HepG2 (cell line): ENCODE measurements around the gene CLASP2. TPM values are rescaled to one million over a fixed set of nuclear protein-coding genes. Genes with fewer than 3 reads are reported as not detected.

Source experiments
- ATAC-seq: fragments of 200-7000 bp; cut with Tn5 transposase; 3 replicates; pipeline ENCODE4 v1.9.1; 2020; ENCODE audit warnings: mild to moderate bottlenecking, moderate library complexity
- BruUV-seq: library from RNA; stranded (reverse); fragments of 400-500 nt; replicated peaks from 2 replicates; lab custom pipeline; 2021; lab: Mats Ljungman, UMichigan
- CTCF ChIA-PET: fragments of 300-600 bp; formaldehyde crosslinking; extraction: SDS; loops from one replicate; lab custom pipeline; 2021; ENCODE audit warnings: low total read pairs, inconsistent platforms, low intra/inter-chr PET ratio; lab: Yijun Ruan, JAX
- POLR2A ChIA-PET: fragments of 350-600 bp; sonication (Branson Sonifier 250); formaldehyde crosslinking; loops from one replicate; lab custom pipeline; 2020; ENCODE audit warnings: antibody characterized with exemption, inconsistent platforms; lab: Yijun Ruan, JAX
- DNase-seq: peaks from one replicate; pipeline ENCODE4 v3.0.0-alpha.2; 2015; ENCODE audit warnings: low spot score
- FAIRE-seq: peaks from 3 replicates; lab custom pipeline; 2011; peaks lifted over from hg19 to GRCh38; lab: Jason Lieb, UNC
- H2AFZ ChIP-seq: one replicate; pipeline ENCODE4 v1.6.1; 2011; ENCODE audit warnings: low read length, inconsistent platforms
- H3K27ac ChIP-seq: fragments of 300-600 bp; 3 replicates; pipeline ENCODE4 v1.8.0; 2011; ENCODE audit warnings: mixed run types, mild to moderate bottlenecking, mixed read lengths, low read length, inconsistent platforms; ENCODE audit not compliant: insufficient read depth; ENCODE audit errors: extremely low read length
- H3K27me3 ChIP-seq, 2 experiments: fragments of 200-600 bp in 1 of 2; 2 replicates in 1 of 2; 3 replicates in 1 of 2; pipeline versions ENCODE4 v1.6.0 to v1.8.0; 2011; ENCODE audit warnings: low read length in 2 of 2, mild to moderate bottlenecking in 2 of 2, moderate library complexity in 2 of 2, inconsistent platforms in 1 of 2; ENCODE audit not compliant: insufficient read depth in 2 of 2, control insufficient read depth in 1 of 2
- H3K36me3 ChIP-seq, 2 experiments: fragments of 200-600 bp in 1 of 2; replicated peaks in 1 of 2; 2 replicates in 1 of 2; 3 replicates in 1 of 2; pipeline versions ENCODE4 v1.5.1 to v1.8.0; 2011; ENCODE audit warnings: low read length in 2 of 2, inconsistent platforms in 1 of 2; ENCODE audit not compliant: insufficient read depth in 2 of 2, control insufficient read depth in 1 of 2
- H3K4me1 ChIP-seq: 2 replicates; pipeline ENCODE4 v1.5.1; 2012; ENCODE audit warnings: low read length, inconsistent platforms; ENCODE audit not compliant: insufficient read depth
- H3K4me2 ChIP-seq: 2 replicates; pipeline ENCODE4 v1.6.0; 2011; ENCODE audit warnings: low read depth, low read length, inconsistent platforms
- H3K4me3 ChIP-seq, 3 experiments: fragments of 200-600 bp in 1 of 3; sonication (generic), shearing (Covaris generic) in 1 of 3; replicated peaks in 1 of 3; 2 replicates each; pipeline ENCODE4 v1.5.1; 2011 to 2016; ENCODE audit warnings: low read length in 3 of 3, inconsistent platforms in 2 of 3, low read depth in 2 of 3, mild to moderate bottlenecking in 2 of 3, control low read depth in 1 of 3, mixed read lengths in 1 of 3; ENCODE audit not compliant: insufficient read depth in 1 of 3
- H3K79me2 ChIP-seq: one replicate; pipeline ENCODE4 v1.6.1; 2011; ENCODE audit warnings: low read length, inconsistent platforms; ENCODE audit not compliant: insufficient read depth
- H3K9ac ChIP-seq: 2 replicates; pipeline ENCODE4 v1.6.0; 2011; ENCODE audit warnings: mild to moderate bottlenecking, low read depth, low read length, inconsistent platforms; ENCODE audit not compliant: insufficient read depth
- H3K9me3 ChIP-seq: 2 replicates; pipeline ENCODE4 v1.5.1; 2012; ENCODE audit warnings: mild to moderate bottlenecking, low read length
- H4K20me1 ChIP-seq: 2 replicates; pipeline ENCODE4 v1.6.0; 2011; ENCODE audit warnings: inconsistent platforms, mild to moderate bottlenecking, low read length, moderate library complexity; ENCODE audit not compliant: insufficient read depth
- BCLAF1 ChIP-seq: fragments of 450-650 bp; IDR thresholded peaks from 2 replicates; pipeline ENCODE4 v1.6.1; 2017; ENCODE audit warnings: mild to moderate bottlenecking
- CBX5 ChIP-seq: sonication (generic); formaldehyde crosslinking; IDR thresholded peaks from 2 replicates; pipeline ENCODE4 v1.4.0; 2020; ENCODE audit warnings: missing genetic modification reagents, borderline replicate concordance
- E2F1 ChIP-seq: sonication (generic); formaldehyde crosslinking; IDR thresholded peaks from 2 replicates; pipeline ENCODE4 v1.5.0; 2020; ENCODE audit warnings: missing genetic modification reagents
- GMEB2 ChIP-seq: IDR thresholded peaks from 2 replicates; pipeline ENCODE4 v1.6.1; 2016; ENCODE audit warnings: missing biosample characterization, missing genetic modification reagents, low read depth
- HNF4G ChIP-seq, 2 experiments: sonication (generic) in 1 of 2; formaldehyde crosslinking in 1 of 2; IDR thresholded peaks; 2 replicates each; pipeline versions ENCODE4 v1.4.0 to v1.6.1; 2011 to 2020; ENCODE audit warnings: borderline replicate concordance in 2 of 2, low read depth in 2 of 2, mild to moderate bottlenecking in 2 of 2, low read length in 1 of 2, missing genetic modification reagents in 1 of 2, moderate library complexity in 1 of 2
- HNRNPH1 ChIP-seq: fragments of 200-400 bp; formaldehyde crosslinking; optimal IDR thresholded peaks from 2 replicates; pipeline ENCODE3; 2017; ENCODE audit warnings: mild to moderate bottlenecking, low read depth, low read length
- MEIS2 ChIP-seq: sonication (generic); formaldehyde crosslinking; IDR thresholded peaks from 2 replicates; pipeline ENCODE4 v1.9.0; 2021; ENCODE audit warnings: mild to moderate bottlenecking, missing genetic modification reagents
- MIER3 ChIP-seq: IDR thresholded peaks from 2 replicates; pipeline ENCODE4 v1.6.1; 2016; ENCODE audit warnings: missing compliant biosample characterization, borderline replicate concordance
- ZC3H13 ChIP-seq: sonication (generic); formaldehyde crosslinking; IDR thresholded peaks from 2 replicates; pipeline ENCODE4 v1.8.1; 2023; ENCODE audit warnings: mild to moderate bottlenecking, missing genetic modification reagents, moderate library complexity
- ZMYM3 ChIP-seq: sonication (generic); formaldehyde crosslinking; IDR thresholded peaks from 2 replicates; pipeline ENCODE4 v1.5.1; 2020; ENCODE audit warnings: mild to moderate bottlenecking, missing genetic modification reagents
- ZNF3 ChIP-seq: IDR thresholded peaks from 2 replicates; pipeline ENCODE4 v1.7.0; 2017; ENCODE audit warnings: inconsistent platforms
- ZNF354B ChIP-seq: sonication (generic); formaldehyde crosslinking; IDR thresholded peaks from 2 replicates; pipeline ENCODE4 v1.8.0; 2022; ENCODE audit warnings: mild to moderate bottlenecking, missing genetic modification reagents
- ZNF674 ChIP-seq: sonication (generic); formaldehyde crosslinking; IDR thresholded peaks from 2 replicates; pipeline ENCODE4 v1.5.0; 2020; ENCODE audit warnings: low read depth, mild to moderate bottlenecking, missing genetic modification reagents
- ZNF883 ChIP-seq: sonication (generic); formaldehyde crosslinking; IDR thresholded peaks from 2 replicates; pipeline ENCODE4 v1.5.1; 2020; ENCODE audit warnings: mild to moderate bottlenecking, missing genetic modification reagents; ENCODE audit errors: not compliant biosample characterization
- WGBS: methylation state at CpG from one replicate; pipeline ENCODE4 v1.1.6; 2017; ENCODE audit warnings: low lambda C conversion rate; 5-methylcytosine and 5-hydroxymethylcytosine counted together
- in situ Hi-C: cut with HindIII; loops from 2 replicates; pipeline ENCODE4 v1.10.0; 2017; ENCODE audit warnings: low pct_unique_long_range_greater_than_20kb; ENCODE audit not compliant: extremely low pct_ligation_motif_present
- intact Hi-C: fragments of 100-400 bp; cut with micrococcal nuclease; formaldehyde crosslinking; loops from one replicate; pipeline ENCODE4 v1.10.0; 2022; ENCODE audit not compliant: unreplicated experiment
- polyA plus RNA-seq, 8 experiments: library from polyadenylated mRNA; depleted of rRNA in 3 of 8; stranded (reverse) in 7 of 8; unstranded in 1 of 8; fragments of >200 nt; fragmentation: Illumina TruSeq in 4 of 8; extraction: Trizol in 4 of 8; gene quantifications; 2 replicates each; pipeline versions ENCODE4 v1.2.1 to v1.2.3, GENCODE V29; 2011 to 2016; ENCODE audit warnings: low read depth in 4 of 8, missing spikeins in 1 of 8, mixed read lengths in 1 of 8; ENCODE audit not compliant: insufficient read depth in 1 of 8
- total RNA-seq, 5 experiments: library from RNA; depleted of rRNA; stranded (reverse); fragments of >200 nt; fragmentation: Illumina TruSeq; extraction: Trizol; gene quantifications; 2 replicates each; pipeline ENCODE4 v1.2.3, GENCODE V29; 2016; ENCODE audit warnings: low read depth in 1 of 5
- TF ChIP-seq, protein P1 (sequence below): sonication (generic); formaldehyde crosslinking; IDR thresholded peaks from 2 replicates; pipeline ENCODE4 v1.4.0; 2020; ENCODE audit warnings: low read depth, missing genetic modification reagents

CLASP2 gene
- total and polyA plus RNA-seq, 2 of the 13 experiments (the other 11 are each of a cell fraction or from before 2014, with no cell fraction given) = 15.7 to 34.8 TPM

- H2AFZ ChIP-seq = no peak overlapping the region
- no peaks in the 10 kb centered on the region for H3K4me1 ChIP-seq
- ATAC-seq (no peak), DNase-seq (no peak), FAIRE-seq (no peak)
- H3K79me2 ChIP-seq = no peaks in the 10 kb centered on the region
- in situ Hi-C loops (no loop called here), intact Hi-C loops (loop anchor here (10.0 kb wide), 1 partner anchor 1084 kb away; no protein-coding TSS in a partner anchor)
- no peak overlapping the region for H3K4me2 ChIP-seq
- WGBS = 84% methylated on average over 1 of the region's 1 CpG
- no peak overlapping the region for H3K4me3 ChIP-seq
- TF ChIP-seq BCLAF1 (no peak), GMEB2 (CRISPR knock-in tag) (no peak), ZNF3 (no peak), ZMYM3 (CRISPR knock-in tag) (no peak), ZC3H13 (CRISPR knock-in tag) (no peak), MIER3 (CRISPR knock-in tag) (no peak), E2F1 (CRISPR knock-in tag) (no peak), HNRNPH1 (no peak), ZNF354B (CRISPR knock-in tag) (no peak), ZNF883 (CRISPR knock-in tag) (no peak), CBX5 (CRISPR knock-in tag) (no peak), ZNF674 (no peak), HNF4G (IDR thresholded peaks at IDR 0.05; ENCODE audit: borderline replicate concordance, low read depth, low read length) (no peak), HNF4G (CRISPR knock-in tag; IDR thresholded peaks at IDR 0.05; ENCODE audit: borderline replicate concordance, low read depth) (no peak), MEIS2 (CRISPR knock-in tag) (no peak)
- TF ChIP-seq, protein P1, sequence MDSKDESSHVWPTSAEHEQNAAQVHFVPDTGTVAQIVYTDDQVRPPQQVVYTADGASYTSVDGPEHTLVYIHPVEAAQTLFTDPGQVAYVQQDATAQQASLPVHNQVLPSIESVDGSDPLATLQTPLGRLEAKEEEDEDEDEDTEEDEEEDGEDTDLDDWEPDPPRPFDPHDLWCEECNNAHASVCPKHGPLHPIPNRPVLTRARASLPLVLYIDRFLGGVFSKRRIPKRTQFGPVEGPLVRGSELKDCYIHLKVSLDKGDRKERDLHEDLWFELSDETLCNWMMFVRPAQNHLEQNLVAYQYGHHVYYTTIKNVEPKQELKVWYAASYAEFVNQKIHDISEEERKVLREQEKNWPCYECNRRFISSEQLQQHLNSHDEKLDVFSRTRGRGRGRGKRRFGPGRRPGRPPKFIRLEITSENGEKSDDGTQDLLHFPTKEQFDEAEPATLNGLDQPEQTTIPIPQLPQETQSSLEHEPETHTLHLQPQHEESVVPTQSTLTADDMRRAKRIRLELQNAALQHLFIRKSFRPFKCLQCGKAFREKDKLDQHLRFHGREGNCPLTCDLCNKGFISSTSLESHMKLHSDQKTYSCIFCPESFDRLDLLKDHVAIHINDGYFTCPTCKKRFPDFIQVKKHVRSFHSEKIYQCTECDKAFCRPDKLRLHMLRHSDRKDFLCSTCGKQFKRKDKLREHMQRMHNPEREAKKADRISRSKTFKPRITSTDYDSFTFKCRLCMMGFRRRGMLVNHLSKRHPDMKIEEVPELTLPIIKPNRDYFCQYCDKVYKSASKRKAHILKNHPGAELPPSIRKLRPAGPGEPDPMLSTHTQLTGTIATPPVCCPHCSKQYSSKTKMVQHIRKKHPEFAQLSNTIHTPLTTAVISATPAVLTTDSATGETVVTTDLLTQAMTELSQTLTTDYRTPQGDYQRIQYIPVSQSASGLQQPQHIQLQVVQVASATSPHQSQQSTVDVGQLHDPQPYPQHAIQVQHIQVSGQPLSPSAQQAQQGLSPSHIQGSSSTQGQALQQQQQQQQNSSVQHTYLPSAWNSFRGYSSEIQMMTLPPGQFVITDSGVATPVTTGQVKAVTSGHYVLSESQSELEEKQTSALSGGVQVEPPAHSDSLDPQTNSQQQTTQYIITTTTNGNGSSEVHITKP (CRISPR knock-in tag) = no peak
- H3K9me3 ChIP-seq = no peaks in the 10 kb centered on the region
- no peak overlapping the region for H3K9ac ChIP-seq
- H3K27me3 ChIP-seq = no peaks in the 10 kb centered on the region
- ChIA-PET CTCF (no interaction called here), POLR2A (no interaction called here)
- no peak overlapping the region for H3K27ac ChIP-seq
- no peaks in the 10 kb centered on the region; a peak in 1 of 5 replicates for H3K36me3 ChIP-seq
- H4K20me1 ChIP-seq = no peaks in the 10 kb centered on the region
- BruUV-seq = no TSS peak
Observed at GRCh38 chr3:33648793-33649192, 69.3 kb downstream of the CLASP2 start.
